GM13977 (cell line): ENCODE data around the gene NR0B2.

Experiments
- DNase-seq: peaks from one replicate; pipeline ENCODE4 v3.0.0; 2012; ENCODE audit warnings: low spot score
- CTCF ChIP-seq: IDR thresholded peaks from 2 replicates; pipeline ENCODE4 v1.5.1; 2012; ENCODE audit warnings: mild to moderate bottlenecking, control low read depth; ENCODE audit not compliant: insufficient read depth; ENCODE audit errors: extremely low read depth, missing control alignments
- in situ Hi-C: fragments of 300-500 bp; cut with MboI; formaldehyde crosslinking; loops from one replicate; pipeline ENCODE4 v1.12.0; 2022; ENCODE audit warnings: low sequenced_read_pairs, low pct_unique_long_range_greater_than_20kb, mixed read lengths, inconsistent platforms; ENCODE audit not compliant: unreplicated experiment

NR0B2 gene

GRCh38 chr1:26938659-26939025 lies 24.9 kb upstream of the NR0B2 start:
- no peak for DNase-seq
- in situ Hi-C loops = no loop called here
- TF ChIP-seq CTCF = no peak

- no peak for DNase-seq
- in situ Hi-C loops = no loop called here
- TF ChIP-seq CTCF = no peak
These were observed 24.4 kb upstream of the NR0B2 start for GRCh38 chr1:26938004-26938658.

GRCh38 chr1:26936823-26937222 lies 23.0 kb upstream of the NR0B2 start:
- no peak for DNase-seq
- TF ChIP-seq CTCF = no peak
- in situ Hi-C loops = no loop called here

- no peak for TF ChIP-seq CTCF
- in situ Hi-C loops = no loop called here
- peak; percentile 51 for DNase-seq
These were observed 18.8 kb upstream of the NR0B2 start for GRCh38 chr1:26932531-26932930.

GRCh38 chr1:26923711-26924110 lies 9.9 kb upstream of the NR0B2 start:
- in situ Hi-C loops = no loop called here
- no peak for TF ChIP-seq CTCF
- no peak for DNase-seq

GRCh38 chr1:26922901-26923300 lies 9.1 kb upstream of the NR0B2 start:
- DNase-seq = no peak
- no peak for TF ChIP-seq CTCF
- in situ Hi-C loops = no loop called here

GRCh38 chr1:26922431-26922729 lies 8.6 kb upstream of the NR0B2 start:
- TF ChIP-seq CTCF = no peak
- no peak for DNase-seq
- in situ Hi-C loops = no loop called here
